Measurements from ENCODE around the gene DAB2IP.

DAB2IP gene

DNA sequence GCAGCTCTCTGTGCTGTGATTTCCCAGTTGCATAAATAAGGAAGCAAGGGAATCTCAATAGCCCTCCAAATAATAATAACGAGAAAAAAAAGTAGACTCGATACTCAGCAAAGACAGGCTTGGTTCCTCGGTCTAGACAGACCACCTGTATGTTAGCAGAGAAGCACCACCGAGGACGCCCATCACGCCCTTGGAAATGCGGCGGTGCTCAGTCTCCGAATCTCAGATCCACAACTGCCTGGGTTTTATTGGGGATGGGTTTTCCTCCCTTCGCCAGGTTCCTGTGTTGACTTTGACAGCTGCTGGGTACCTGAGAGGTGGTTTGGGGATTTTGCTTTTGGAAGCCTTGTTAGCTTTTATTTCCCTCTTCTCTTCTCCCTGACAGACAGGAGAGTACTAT is 7.2 kb downstream of the DAB2IP start:
- H3K36me3 Mint-ChIP-seq: no peaks in the 10 kb centered on the region
- no peaks in the 10 kb centered on the region for H3K4me1 Mint-ChIP-seq (ENCODE audit: low read depth)
- H3K27me3 Mint-ChIP-seq: peaks cover 27% of the 10 kb centered on the region
- H3K27ac Mint-ChIP-seq: no peak overlapping the region
- H3K9me3 Mint-ChIP-seq (ENCODE audit: low read depth): no peaks in the 10 kb centered on the region
- H3K4me3 Mint-ChIP-seq: no peak overlapping the region

DNA sequence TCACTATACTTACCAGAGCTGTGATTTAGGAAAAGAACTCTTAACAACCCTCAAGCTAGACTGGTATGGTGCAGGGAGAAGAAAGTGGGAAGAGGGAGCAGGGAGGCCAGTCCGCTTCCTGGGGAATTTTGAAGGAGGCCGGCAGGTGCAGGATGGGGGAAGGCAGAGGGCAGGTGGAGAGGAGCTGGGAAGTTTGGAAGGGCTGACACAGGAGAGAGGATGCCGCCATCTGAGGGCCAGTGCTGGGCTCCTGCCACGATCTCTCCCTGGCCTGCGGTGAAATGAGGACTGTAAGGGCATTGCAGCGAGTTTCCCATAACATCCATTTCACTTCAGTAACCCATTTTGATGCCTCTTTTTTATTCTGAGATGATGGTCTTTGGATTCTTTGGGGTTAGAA is 8.9 kb downstream of the DAB2IP start:
- Mint-ChIP-seq H3K36me3 (no peaks in the 10 kb centered on the region), H3K27ac (no peak overlapping the region), H3K9me3 (ENCODE audit: low read depth) (no peaks in the 10 kb centered on the region), H3K4me3 (no peak overlapping the region), H3K27me3 (peaks cover 17% of the 10 kb centered on the region), H3K4me1 (ENCODE audit: low read depth) (no peaks in the 10 kb centered on the region)

DNA sequence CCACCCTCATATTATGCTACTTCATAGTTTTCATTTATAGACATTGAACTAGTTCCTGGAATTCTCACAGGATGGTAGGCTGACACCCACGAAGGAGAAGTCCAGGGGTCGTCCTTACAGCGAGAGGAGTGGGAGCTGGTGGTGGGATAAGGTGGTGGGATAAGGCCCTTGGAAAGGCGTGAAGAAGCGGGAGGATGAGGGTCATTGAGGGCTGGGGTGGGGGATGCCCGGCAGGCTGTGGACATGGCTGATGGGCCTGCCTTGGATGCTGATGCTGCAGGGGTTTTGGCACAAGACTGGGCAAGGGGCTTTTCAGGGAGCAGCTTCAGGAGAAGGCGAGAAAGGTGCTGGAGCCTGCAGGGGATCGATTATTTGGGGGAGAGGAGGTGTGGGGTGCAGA is 9.4 kb downstream of the DAB2IP start:
- Mint-ChIP-seq H3K27ac (no peak overlapping the region), H3K36me3 (no peaks in the 10 kb centered on the region), H3K9me3 (ENCODE audit: low read depth) (no peaks in the 10 kb centered on the region), H3K27me3 (peaks cover 17% of the 10 kb centered on the region), H3K4me3 (no peak overlapping the region), H3K4me1 (ENCODE audit: low read depth) (no peaks in the 10 kb centered on the region)

DNA sequence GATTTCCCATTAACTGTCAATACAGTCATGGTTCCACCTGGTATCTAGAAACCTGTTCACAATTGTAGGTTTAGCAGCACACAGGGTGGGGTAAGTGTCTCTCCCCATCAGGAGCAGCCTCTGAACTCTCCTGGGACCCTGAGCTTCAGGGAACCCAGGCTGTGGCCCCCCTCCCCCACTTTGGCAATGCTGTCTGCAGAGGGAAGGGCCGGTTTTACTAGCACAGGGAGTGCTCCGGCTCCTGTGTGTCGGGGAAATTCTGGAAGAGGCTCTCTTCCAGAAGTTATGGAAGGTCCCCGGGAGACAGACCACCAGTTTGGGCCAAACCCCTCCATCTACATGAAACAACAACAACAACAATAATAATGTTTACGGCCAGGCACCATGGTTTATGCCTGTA is 9.9 kb downstream of the DAB2IP start:
- no peak overlapping the region for H3K27ac Mint-ChIP-seq
- H3K36me3 Mint-ChIP-seq: no peaks in the 10 kb centered on the region
- H3K9me3 Mint-ChIP-seq (ENCODE audit: low read depth): no peaks in the 10 kb centered on the region
- H3K27me3 Mint-ChIP-seq: peaks cover 16% of the 10 kb centered on the region
- H3K4me1 Mint-ChIP-seq (ENCODE audit: low read depth): no peaks in the 10 kb centered on the region
- no peak overlapping the region for H3K4me3 Mint-ChIP-seq

DNA sequence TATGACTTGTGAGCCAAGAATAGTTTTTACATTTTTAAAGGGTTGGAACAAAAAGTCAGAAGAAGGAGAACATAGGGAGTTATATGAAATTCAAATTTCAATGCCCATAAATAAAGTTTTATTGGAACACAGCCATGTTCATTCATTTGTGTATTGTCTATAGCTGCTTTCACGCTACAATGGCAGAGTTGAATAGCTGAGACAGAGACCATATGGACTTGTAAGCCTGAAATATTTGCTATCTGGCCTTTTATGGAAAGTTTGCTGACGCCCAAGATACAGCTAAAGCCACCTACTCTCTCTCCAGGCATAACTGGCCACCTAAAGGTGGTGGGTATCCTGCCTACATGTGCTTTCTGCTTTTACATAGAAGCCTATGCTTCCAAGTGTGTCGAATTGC is 10.9 kb downstream of the DAB2IP start:
- no peak overlapping the region for H3K4me3 Mint-ChIP-seq
- H3K27me3 Mint-ChIP-seq: peaks cover 11% of the 10 kb centered on the region
- no peaks in the 10 kb centered on the region for H3K4me1 Mint-ChIP-seq (ENCODE audit: low read depth)
- H3K9me3 Mint-ChIP-seq (ENCODE audit: low read depth): no peaks in the 10 kb centered on the region
- H3K27ac Mint-ChIP-seq: no peak overlapping the region
- no peaks in the 10 kb centered on the region for H3K36me3 Mint-ChIP-seq

DNA sequence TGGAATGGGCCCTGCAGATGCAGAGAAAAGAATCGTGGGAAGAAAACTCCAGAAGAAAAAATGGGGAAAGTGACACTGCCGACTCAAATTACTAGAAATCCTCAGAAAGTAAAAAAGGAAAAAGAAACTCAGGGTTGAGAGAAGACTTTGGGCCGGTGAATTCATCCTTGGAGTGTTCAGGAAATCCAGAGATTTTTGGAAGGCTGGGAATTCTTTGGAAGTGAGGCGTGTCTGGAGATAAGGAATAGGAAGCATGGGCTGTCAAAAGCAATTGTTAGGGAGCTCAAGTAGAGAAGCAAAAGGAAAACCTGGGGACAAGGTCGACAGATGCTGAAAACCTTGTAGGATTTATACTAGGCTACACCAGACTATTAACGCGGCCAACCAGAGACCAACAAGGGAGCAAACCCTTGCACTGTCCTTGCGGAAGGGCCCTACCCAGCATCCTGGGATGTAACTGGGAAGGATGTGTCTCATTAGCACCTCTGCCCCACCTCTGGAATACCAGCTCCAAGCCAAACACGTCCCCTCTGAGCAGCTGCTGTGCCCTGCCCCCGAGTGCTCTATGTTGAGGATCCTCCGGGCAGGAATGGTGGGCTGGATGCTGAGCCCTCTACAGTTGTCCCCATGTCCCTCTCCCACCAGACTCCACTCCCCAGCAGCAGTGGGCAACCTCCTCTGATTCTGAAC is 11.6 kb downstream of the DAB2IP start:
- Mint-ChIP-seq H3K36me3 (no peaks in the 10 kb centered on the region), H3K9me3 (ENCODE audit: low read depth) (no peaks in the 10 kb centered on the region), H3K4me3 (no peak overlapping the region), H3K27me3 (peaks cover 8% of the 10 kb centered on the region), H3K27ac (no peak overlapping the region), H3K4me1 (ENCODE audit: low read depth) (no peaks in the 10 kb centered on the region)

DNA sequence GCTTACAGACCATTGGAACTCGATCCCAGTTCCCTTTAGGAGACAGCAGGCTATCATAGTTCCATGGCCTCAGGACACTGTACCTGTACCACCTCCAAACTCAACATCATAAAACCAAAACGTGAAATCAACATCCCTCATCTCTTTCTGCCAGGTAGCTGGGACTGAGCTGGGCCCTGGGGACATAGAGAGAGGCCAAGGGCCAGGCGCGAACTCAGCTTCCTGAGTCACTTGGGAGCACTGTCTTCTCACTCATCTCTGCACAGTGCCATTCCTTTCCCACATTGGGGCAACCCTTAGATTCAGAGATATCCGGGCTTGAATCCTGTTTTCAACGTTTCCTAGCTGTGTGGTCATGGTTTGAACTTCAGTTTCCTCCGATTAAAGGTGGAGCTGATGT is 12.2 kb downstream of the DAB2IP start:
- Mint-ChIP-seq H3K4me3 (no peak overlapping the region), H3K9me3 (ENCODE audit: low read depth) (no peaks in the 10 kb centered on the region), H3K27ac (no peak overlapping the region), H3K27me3 (peaks cover 8% of the 10 kb centered on the region), H3K4me1 (ENCODE audit: low read depth) (no peaks in the 10 kb centered on the region), H3K36me3 (no peaks in the 10 kb centered on the region)

DNA sequence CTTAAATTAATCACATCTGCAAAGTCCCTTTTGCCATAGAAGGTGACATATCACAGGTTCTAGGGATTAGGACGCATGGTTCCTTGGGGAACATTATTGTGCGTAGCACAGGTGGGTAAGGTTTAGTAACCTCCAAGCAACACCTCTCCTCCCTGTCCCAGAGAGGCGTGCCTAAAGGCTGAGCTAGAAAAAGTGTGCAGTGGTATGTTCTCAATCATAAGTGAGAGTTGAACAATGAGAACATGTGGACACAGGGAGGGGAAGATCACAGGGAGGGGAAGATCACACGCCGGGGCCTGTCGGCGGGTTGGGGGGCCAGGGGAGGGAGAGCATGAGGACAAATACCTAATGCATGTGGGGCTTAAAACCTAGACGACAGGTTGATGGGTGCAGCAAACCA is 14.9 kb downstream of the DAB2IP start:
- H3K27me3 Mint-ChIP-seq: peaks cover 3% of the 10 kb centered on the region
- H3K36me3 Mint-ChIP-seq: no peaks in the 10 kb centered on the region
- no peaks in the 10 kb centered on the region for H3K9me3 Mint-ChIP-seq (ENCODE audit: low read depth)
- no peak overlapping the region for H3K27ac Mint-ChIP-seq
- no peaks in the 10 kb centered on the region for H3K4me1 Mint-ChIP-seq (ENCODE audit: low read depth)
- no peak overlapping the region for H3K4me3 Mint-ChIP-seq

DNA sequence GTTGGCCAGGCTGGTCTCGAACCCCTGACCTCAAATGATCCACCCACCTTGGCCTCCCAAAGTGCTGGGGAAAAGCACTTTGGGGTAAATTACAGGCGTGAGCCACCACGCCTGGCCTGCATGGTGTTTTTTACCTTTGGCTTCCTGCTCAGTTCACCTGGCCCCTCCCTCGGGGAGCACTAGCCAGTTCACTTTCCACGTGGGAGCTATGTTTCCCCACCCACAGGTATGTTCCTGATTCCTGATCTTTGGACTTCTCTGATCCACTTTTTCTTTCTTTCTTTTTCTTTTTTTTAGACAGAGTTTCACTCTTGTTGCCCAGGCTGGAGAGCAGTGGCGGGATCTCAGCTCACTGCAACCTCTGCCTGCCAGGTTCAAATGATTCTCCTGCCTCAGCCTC is 15.8 kb downstream of the DAB2IP start:
- Mint-ChIP-seq H3K4me1 (ENCODE audit: low read depth) (no peaks in the 10 kb centered on the region), H3K27ac (no peak overlapping the region), H3K36me3 (no peaks in the 10 kb centered on the region), H3K9me3 (ENCODE audit: low read depth) (no peaks in the 10 kb centered on the region), H3K27me3 (peaks cover 3% of the 10 kb centered on the region), H3K4me3 (no peak overlapping the region)

DNA sequence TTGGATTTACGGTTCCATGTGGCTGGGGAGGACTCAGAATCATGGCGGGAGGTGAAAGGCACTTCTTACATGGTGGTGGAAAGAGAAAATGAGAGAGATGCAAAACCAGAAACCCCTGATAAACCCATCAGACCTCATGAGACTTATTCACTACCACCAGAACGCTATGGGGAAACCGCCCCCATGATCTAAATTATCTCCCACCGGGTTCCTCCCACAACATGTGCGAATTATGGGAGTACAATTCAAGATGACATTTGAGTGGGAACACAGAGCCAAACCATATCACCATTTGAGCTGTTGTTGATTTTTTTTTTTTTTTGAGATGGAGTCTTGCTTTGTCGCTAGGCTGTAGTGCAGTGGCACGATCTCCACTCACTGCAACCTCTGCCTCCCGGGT is 16.5 kb downstream of the DAB2IP start:
- no peaks in the 10 kb centered on the region for H3K9me3 Mint-ChIP-seq (ENCODE audit: low read depth)

DNA sequence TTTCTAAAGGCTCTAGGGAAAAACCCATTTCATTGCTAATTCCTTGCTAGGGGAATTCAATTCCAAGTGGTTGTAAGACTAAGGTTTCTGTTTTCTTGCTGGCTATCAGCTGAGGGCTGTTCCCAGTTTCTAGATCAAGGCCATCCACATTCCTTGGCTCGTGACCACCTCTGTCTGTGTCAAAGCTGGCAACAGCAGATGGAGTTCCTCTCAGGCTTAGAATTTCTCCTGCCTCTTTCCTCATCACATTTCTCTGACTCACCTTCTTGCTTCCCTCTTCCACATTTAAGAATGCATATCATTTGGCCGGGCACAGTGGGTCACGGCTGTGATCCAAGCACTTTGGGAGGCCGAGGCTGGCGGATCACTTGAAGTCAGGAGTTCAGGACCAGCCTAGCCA is 19.0 kb downstream of the DAB2IP start:
- no peak overlapping the region for H3K27ac Mint-ChIP-seq
- no peaks in the 10 kb centered on the region for H3K36me3 Mint-ChIP-seq
- peaks cover 1% of the 10 kb centered on the region for H3K27me3 Mint-ChIP-seq
- H3K4me1 Mint-ChIP-seq (ENCODE audit: low read depth): no peaks in the 10 kb centered on the region
- H3K4me3 Mint-ChIP-seq: no peak overlapping the region
- H3K9me3 Mint-ChIP-seq (ENCODE audit: low read depth): no peaks in the 10 kb centered on the region

More for the DNA sequence above, 16.5 kb downstream of the DAB2IP start:
- no peaks in the 10 kb centered on the region for H3K36me3 Mint-ChIP-seq
- no peak overlapping the region for H3K27ac Mint-ChIP-seq
- H3K4me3 Mint-ChIP-seq: no peak overlapping the region
- H3K27me3 Mint-ChIP-seq: peaks cover 1% of the 10 kb centered on the region
- no peaks in the 10 kb centered on the region for H3K4me1 Mint-ChIP-seq (ENCODE audit: low read depth)

DNA sequence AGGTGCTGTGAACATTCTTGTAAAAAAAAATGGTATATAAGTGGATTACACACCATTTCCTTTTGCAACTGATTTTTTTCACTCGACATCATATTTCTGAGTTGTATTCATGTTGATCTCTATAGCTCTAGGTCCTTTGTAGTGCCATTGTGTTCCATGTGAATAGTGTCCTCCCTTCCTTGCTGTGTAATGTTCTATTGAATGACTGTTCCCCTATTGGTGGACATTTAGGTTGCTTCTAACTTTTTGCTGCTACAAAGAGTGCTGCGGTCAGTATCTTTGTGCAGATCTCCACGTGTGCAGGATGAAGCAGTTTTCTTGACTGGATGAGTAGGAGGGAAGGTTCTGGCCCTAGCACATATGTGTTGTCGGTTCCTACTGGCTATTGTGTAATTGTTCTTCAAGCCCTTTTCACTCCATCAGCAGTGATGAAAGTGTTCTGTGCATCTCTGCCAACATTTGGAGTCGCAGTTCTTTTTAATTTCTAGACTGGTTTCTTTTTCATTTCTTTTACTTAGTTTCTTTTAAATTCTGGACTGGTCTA is 20.2 kb downstream of the DAB2IP start:
- Mint-ChIP-seq H3K36me3 (no peaks in the 10 kb centered on the region), H3K27ac (no peak overlapping the region), H3K27me3 (peaks cover 3% of the 10 kb centered on the region), H3K9me3 (ENCODE audit: low read depth) (no peaks in the 10 kb centered on the region), H3K4me1 (ENCODE audit: low read depth) (no peaks in the 10 kb centered on the region), H3K4me3 (no peak overlapping the region)

DNA sequence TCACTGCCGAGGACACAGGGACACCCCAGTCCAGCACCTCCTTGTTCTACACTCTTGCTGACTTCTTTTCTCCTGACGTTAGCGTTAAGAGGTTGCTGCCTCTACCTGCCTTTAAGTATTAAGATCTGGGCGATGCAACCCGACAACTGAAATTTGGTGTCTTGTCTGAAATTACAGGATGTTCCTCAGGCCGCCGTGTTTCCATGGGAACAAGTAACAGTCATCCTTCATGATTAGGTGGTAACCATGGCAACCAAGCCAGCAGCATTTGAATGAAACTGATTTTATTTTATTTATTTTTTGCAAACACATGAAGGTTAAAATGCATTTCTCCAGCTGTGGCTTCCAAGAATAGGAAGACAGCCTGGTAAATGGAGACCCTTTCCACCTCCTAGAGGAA is 20.8 kb downstream of the DAB2IP start:
- no peaks in the 10 kb centered on the region for H3K4me1 Mint-ChIP-seq (ENCODE audit: low read depth)
- no peaks in the 10 kb centered on the region for H3K36me3 Mint-ChIP-seq
- no peak overlapping the region for H3K27ac Mint-ChIP-seq
- H3K9me3 Mint-ChIP-seq (ENCODE audit: low read depth): no peaks in the 10 kb centered on the region
- H3K27me3 Mint-ChIP-seq: peaks cover 3% of the 10 kb centered on the region
- H3K4me3 Mint-ChIP-seq: no peak overlapping the region

DNA sequence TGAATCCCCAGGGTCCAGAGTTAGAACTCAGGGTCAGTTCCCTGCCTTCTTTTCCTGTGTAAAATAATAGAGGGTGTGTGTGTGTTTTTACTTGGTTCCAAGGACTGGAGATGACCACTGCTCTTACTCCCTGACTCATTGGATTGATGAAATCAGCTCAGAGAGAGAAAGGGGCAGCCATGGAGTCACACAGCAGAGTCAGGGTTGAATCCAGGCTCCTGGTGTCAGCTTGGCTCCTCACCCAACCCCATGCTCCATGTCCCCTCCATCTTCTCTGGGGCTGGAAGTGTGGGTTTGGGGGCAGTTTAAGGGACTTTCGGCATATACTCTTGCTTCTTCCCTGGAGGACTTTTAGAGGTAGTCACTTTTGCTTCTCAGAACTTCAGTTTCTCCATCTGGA is 21.6 kb downstream of the DAB2IP start:
- H3K4me3 Mint-ChIP-seq: no peak overlapping the region
- H3K27ac Mint-ChIP-seq: no peak overlapping the region
- H3K36me3 Mint-ChIP-seq: no peaks in the 10 kb centered on the region
- no peaks in the 10 kb centered on the region for H3K4me1 Mint-ChIP-seq (ENCODE audit: low read depth)
- H3K9me3 Mint-ChIP-seq (ENCODE audit: low read depth): no peaks in the 10 kb centered on the region
- H3K27me3 Mint-ChIP-seq: peaks cover 3% of the 10 kb centered on the region

DNA sequence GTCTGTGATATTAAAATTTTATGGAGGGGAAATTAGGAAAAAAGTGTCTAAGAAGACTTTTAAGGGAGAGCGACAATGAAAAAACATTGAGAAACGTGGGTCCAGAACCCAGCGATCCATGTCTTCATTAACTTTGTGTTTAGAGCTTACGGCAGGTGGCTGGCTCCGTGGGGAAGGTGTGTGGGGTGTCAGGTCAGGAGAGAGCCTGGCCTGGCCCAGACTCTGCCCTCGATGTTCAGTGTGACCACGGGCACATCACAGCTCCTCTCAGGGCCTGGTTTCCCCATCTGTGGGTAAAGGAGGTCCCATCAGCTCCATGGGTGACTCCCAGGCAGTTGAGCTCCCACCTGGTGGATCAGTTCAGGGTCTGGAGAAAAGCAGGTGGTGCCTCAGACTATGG is 22.1 kb downstream of the DAB2IP start:
- Mint-ChIP-seq H3K9me3 (ENCODE audit: low read depth) (no peaks in the 10 kb centered on the region), H3K27ac (no peak overlapping the region), H3K36me3 (no peaks in the 10 kb centered on the region), H3K4me3 (no peak overlapping the region), H3K4me1 (ENCODE audit: low read depth) (no peaks in the 10 kb centered on the region), H3K27me3 (peaks cover 3% of the 10 kb centered on the region)

DNA sequence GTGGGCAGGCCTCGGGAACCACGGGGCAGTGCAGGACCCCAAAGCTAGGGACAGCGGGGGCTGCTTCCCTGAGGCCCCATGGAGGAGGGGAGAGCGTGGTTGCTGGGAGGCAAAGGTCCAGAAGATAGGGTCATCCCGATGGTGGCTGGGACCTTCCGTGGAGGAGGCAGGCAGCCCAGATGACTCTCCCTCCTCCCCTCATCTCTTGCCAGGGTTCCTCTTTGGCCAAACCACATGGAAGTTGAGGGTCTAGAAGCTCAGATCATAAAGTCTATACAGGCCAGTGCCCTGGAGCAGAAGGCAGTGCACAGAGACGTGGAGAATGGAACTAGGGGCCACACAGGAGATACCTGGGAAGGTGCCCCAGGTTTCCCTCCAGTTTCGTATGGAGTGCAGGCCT is 22.6 kb downstream of the DAB2IP start:
- Mint-ChIP-seq H3K36me3 (no peaks in the 10 kb centered on the region), H3K27me3 (peaks cover 3% of the 10 kb centered on the region), H3K4me1 (ENCODE audit: low read depth) (no peaks in the 10 kb centered on the region), H3K27ac (no peak overlapping the region), H3K4me3 (no peak overlapping the region), H3K9me3 (ENCODE audit: low read depth) (no peaks in the 10 kb centered on the region)
